Stimulated activated CD4-positive, alpha-beta T cell treated with anti-CD3 and anti-CD28 coated beads, Interleukin-1b, Interleukin-23, amount 100 ng/mL, for 4 hours (primary cell): ENCODE data around the gene CDC5L.

Source experiments
- DNase-seq, 2 donors: peaks; one replicate each; pipeline ENCODE4 v3.0.0-alpha.2; 2020; ENCODE audit warnings: low read depth in 2 of 2

The CDC5L gene

GRCh38 chr6:44373787-44374186 lies 13.7 kb upstream of the CDC5L start:
- no peak for DNase-seq

- DNase-seq, result no peak
Observed at GRCh38 chr6:44375071-44375470, 12.4 kb upstream of the CDC5L start.

DNA sequence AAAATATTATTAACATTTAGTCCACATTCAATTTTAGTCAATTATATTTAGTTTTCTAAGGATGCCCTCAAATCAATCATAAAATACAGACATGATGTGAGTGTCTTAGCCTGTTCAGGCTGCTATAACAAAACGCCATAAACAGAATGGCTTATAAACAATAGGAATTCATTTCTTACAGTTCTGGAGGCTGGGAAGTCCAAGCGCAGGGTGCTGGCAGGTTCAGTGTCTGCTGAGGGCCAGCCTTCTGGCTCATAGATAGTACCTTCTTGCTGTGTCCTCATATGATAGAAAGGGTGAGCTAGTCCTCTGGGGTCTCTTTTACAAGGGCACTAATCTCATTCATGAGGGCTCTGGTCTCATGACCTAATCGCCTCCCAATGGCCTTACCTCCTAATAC lies 10.0 kb upstream of the CDC5L start:
- no peak for DNase-seq

DNA sequence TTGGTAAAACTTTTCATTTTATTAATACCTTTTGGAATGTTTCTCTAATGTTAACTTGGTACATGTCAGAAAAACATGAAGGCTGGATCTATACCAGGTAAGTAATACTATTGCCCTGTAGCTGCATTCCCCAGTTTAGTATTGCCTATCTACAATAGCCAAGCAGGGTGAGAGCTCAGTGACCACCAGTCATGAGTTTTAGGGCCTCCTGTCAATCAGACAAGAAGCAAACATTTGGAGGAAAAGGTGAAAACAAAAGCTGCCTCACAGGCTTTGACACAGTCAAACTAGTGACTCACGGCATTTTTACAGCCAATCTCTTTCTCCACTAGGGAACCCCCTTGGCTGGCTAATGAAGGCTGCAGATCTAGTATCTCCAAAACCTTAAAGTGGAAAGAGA lies 9.5 kb upstream of the CDC5L start:
- DNase-seq, result no peak

DNA sequence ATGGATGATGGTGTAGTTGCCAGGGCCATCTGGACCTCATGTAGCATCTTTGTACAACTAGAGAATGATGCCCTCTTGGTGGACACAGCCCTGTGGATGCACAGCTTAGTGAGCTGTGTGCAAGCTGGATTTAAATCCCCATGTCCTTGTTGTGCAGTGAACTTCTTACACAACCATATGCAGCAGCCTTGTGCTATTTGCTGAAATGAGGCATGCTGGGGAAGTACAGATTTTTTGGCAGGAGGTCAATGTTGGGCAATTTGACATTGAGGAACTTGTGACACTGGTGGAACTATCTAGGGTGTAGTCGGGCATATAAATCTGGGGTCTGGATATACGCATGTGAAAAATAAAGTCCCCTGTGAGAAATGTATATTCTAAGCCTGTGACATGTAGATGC lies 5.8 kb upstream of the CDC5L start:
- no peak for DNase-seq

- no peak for DNase-seq
Observed at GRCh38 chr6:44386364-44386928, 1.1 kb upstream of the CDC5L start.

DNA sequence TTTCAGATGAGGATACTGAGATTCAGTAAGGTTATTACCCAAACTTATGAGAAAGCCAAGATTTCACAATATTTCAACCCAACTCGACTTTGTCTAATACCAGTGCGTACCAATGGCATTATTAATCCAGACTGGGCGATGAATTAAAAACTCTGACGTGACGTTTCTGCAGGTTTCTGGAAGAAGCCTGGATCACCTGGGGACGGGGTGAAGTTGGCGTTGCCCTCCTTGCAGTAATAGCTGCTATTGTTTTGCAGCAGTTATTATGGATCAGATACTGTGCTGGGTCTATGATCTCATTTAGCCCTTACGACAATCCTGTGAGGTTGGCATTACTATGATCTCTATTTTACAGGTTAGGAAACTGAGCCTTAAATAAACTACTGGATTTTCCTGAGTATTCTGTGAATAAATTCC lies 569 bp upstream of the CDC5L start:
- DNase-seq, result no peak

DNA sequence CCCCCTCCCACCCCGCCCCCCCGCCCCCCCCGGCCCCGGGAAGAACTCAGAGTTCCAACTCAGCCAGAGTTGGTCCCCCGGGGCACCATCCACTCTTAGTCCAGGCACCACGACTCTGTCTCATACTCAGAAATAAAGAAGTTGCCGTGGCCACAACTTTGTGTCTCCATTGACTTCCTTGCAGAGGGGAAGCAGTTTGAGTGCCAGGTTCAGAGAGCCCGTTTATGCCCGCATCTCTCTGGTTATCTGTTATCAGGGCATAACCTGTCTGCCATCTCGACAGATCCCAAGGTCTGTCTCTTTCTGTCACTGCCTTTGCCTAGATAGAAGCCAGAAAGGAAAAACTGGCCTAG lies 605 bp downstream of the CDC5L start:
- DNase-seq, result no peak

DNA sequence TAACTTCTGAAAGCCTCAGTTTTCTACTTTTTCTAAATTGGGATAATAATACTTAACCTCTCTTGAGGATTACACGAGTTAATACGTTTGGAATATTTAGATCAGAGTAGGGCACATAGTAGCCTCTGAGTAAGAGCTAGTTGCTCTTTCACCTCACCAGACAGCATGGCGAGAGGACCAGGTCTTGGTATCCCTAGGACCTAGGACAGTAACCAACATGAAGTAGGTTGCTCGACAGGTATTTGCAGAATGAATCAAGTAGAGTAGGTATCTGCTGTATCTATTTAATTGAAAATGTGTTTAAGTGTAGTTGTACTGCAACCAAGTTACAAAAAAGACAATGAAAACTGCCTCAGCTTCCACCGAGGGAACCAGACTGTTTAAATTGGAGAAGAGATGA lies 1.4 kb downstream of the CDC5L start:
- DNase-seq, result no peak

GRCh38 chr6:44390158-44390683 lies 2.7 kb downstream of the CDC5L start:
- no peak for DNase-seq

- DNase-seq, result no peak
Observed at GRCh38 chr6:44395501-44395900, 8.0 kb downstream of the CDC5L start.

- no peak for DNase-seq
Observed at GRCh38 chr6:44396968-44397367, 9.5 kb downstream of the CDC5L start.

DNA sequence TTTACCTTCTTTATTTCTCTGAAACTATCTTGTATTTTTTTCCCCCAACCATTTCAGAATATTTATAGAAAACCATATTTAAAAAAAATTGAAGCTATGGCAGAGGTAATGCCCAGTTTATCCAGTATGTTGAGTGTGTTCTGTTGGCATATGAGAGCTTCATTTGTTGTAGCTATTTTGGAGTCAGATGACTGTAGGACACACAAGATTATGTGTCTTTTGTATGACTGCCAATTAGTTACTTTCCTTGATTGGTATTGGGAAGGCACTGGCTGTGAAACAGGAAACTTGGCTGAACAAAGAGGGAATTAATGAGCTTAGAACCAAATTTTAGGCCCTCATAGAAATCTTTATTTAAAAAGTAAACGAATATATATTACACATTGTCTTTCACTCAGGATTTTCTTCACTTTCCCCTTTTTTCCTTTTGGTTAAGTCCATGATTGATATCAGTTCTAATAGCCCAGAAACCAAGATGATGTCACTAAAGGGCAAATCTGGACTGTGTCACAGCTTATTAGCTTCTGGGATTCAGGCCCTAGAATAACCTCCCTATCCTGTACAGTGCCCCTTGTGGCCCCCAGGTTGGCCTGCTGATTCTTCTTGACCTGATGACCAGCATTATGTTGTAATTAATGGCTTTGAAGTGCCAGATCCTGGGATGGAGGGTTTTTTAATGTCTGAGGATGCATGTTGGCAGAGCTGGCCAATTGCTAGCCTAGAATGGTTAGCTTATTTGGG lies 10.1 kb downstream of the CDC5L start:
- no peak for DNase-seq

DNA sequence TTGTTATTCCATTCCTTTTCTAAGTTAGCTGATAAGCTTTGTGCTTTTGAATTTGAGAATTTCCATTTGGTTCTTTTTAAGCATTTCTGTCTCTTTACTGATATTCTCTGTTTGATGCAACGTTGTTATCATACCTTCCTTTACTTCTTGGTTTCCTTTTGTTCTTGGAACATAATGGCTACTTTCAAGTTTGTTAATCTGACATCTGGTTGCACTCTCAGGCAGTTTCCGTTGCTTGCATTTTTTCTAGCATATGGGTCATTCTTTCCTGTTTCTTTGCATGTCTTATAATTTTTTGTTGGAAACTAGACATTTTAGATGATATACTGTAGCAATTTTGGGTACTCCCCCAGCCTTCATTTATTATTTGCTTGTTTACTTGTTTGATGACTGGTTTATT lies 12.5 kb downstream of the CDC5L start:
- no peak for DNase-seq

DNA sequence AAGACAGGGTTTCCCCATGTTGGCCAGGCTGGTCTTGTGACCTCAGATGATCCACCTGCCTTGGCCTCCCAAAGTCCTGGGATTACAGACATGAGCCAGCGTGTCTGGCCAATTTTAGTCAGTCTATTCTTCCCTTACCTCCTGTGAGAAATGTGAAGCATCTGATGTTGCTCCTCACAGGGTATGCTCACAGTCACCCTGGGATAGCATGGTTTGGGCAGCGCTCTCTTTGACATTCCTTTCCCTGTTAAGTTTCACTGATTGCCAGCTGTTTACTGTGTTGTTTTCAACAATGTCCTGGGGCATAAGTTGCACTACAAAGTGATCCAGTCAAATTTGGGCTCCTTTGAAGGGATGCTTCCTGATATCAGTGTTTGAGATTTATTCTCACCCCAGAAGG lies 13.1 kb downstream of the CDC5L start:
- DNase-seq, result no peak

GRCh38 chr6:44401138-44401537 lies 13.6 kb downstream of the CDC5L start:
- no peak for DNase-seq

- DNase-seq, result no peak
Observed at GRCh38 chr6:44404022-44404714, 16.7 kb downstream of the CDC5L start.

DNA sequence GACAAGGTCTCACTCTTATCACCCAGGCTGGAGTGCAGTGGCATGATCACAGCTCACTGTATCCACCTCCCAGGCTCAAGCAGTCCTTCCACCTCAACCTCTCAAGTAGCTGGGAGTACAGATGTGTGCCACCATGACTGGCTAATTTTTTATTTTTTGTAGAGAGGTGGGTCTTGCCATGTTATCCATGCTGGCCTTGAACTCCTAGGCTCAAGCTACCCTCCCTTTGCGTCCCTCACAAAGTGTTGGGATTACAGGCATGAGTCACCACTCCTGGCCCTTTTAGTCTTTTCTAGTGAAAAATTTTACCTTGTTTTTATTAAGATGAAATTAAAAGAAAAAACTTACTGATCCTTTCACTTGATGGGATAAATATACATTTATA lies 17.2 kb downstream of the CDC5L start:
- DNase-seq, result no peak

GRCh38 chr6:44407951-44408670 lies 20.6 kb downstream of the CDC5L start:
- DNase-seq, result no peak

DNA sequence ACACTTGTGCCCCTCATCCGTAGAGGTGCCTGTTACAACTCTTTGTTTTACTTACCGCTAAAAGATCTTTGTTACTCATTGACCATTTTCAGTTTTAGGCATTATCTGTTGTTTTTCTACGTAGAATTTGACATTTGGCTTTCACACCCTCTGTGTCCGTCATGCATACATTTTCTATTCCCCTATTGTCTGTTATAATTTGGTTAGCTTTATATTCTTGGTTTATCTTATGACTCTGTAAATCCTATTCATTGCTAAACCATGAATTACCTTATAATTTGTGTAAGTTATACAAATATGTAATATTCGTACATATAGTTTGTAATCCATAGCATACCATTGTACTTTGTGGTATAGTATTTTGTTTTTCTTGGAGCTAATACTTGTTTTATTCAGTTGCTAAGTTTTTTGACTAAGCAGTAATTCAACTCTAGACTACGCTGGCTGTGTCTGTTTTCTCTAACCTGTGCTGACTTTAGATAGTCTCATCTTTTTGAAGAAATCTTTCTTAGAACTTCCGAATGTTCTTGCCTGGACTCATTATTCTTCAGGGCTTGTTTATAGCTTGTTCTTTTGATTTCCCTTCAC lies 21.8 kb downstream of the CDC5L start:
- no peak for DNase-seq

- DNase-seq, result no peak
Observed at GRCh38 chr6:44410363-44410762, 22.9 kb downstream of the CDC5L start.

GRCh38 chr6:44411141-44411540 lies 23.6 kb downstream of the CDC5L start:
- DNase-seq, result no peak
